WTC11 (cell line): ENCODE results near the gene OSBPL5. TPM values are rescaled to one million over a fixed set of nuclear protein-coding genes. Genes with fewer than 3 reads are reported as not detected.

Experiments used
- ATAC-seq: fragments of 200-7000 bp; cut with Tn5 transposase; 2 replicates; pipeline ENCODE4 v1.10.0; 2021; ENCODE audit warnings: mild to moderate bottlenecking, moderate library complexity
- CTCF ChIA-PET: fragments of 300-600 bp; sonication (Branson Sonifier 250); formaldehyde crosslinking; loops from one replicate; lab custom pipeline; 2021; ENCODE audit warnings: antibody characterized with exemption; lab: Charles Lee
- POLR2A ChIA-PET: fragments of 350-600 bp; sonication (Branson Sonifier 250); formaldehyde crosslinking; loops from one replicate; lab custom pipeline; 2021; ENCODE audit warnings: antibody characterized with exemption; lab: Charles Lee
- DNase-seq: peaks from one replicate; pipeline ENCODE4 v3.0.0; 2021; ENCODE audit warnings: low spot score
- H3K27ac Mint-ChIP-seq: 2 replicates; pipeline ENCODE4 v1.8.0; 2021; ENCODE audit warnings: mixed read lengths
- H3K27me3 Mint-ChIP-seq: 2 replicates; pipeline ENCODE4 v1.8.0; 2021; ENCODE audit warnings: low read depth, mild to moderate bottlenecking, moderate library complexity, mixed read lengths
- H3K36me3 Mint-ChIP-seq: 2 replicates; pipeline ENCODE4 v1.8.0; 2021; ENCODE audit warnings: mixed read lengths
- H3K4me1 Mint-ChIP-seq: 2 replicates; pipeline ENCODE4 v1.8.0; 2022; ENCODE audit warnings: mixed read lengths
- H3K4me3 Mint-ChIP-seq: 2 replicates; pipeline ENCODE4 v1.8.0; 2021; ENCODE audit warnings: mild to moderate bottlenecking, moderate library complexity, mixed read lengths
- H3K9me3 Mint-ChIP-seq: 2 replicates; pipeline ENCODE4 v1.8.0; 2021; ENCODE audit warnings: mixed read lengths
- AR ChIP-seq: fragments of 250-450 bp; sonication (Bioruptor Pico); IDR thresholded peaks from 2 replicates; pipeline ENCODE4 v1.9.0; 2021; ENCODE audit warnings: mild to moderate bottlenecking
- CBFB ChIP-seq: sonication (generic); formaldehyde crosslinking; IDR thresholded peaks from 2 replicates; pipeline ENCODE4 v1.8.1; 2022; ENCODE audit warnings: mild to moderate bottlenecking, low read depth, missing genetic modification reagents
- CREB1 ChIP-seq: sonication (generic); formaldehyde crosslinking; IDR thresholded peaks from 2 replicates; pipeline ENCODE4 v1.8.0; 2023; ENCODE audit warnings: mild to moderate bottlenecking, missing genetic modification reagents
- EMX1 ChIP-seq: fragments of 250-450 bp; sonication (Bioruptor Pico); IDR thresholded peaks from 2 replicates; pipeline ENCODE4 v1.8.0; 2021; ENCODE audit warnings: mild to moderate bottlenecking
- ESRRA ChIP-seq: sonication (generic); formaldehyde crosslinking; IDR thresholded peaks from 2 replicates; pipeline ENCODE4 v1.8.1; 2022; ENCODE audit warnings: mild to moderate bottlenecking, missing genetic modification reagents, borderline replicate concordance
- FOXP1 ChIP-seq: sonication (generic); formaldehyde crosslinking; IDR thresholded peaks from 2 replicates; pipeline ENCODE4 v1.8.0; 2022; ENCODE audit warnings: missing genetic modification reagents, mild to moderate bottlenecking, moderate library complexity, borderline replicate concordance
- MYBL2 ChIP-seq: sonication (generic); formaldehyde crosslinking; IDR thresholded peaks from 2 replicates; pipeline ENCODE4 v1.8.1; 2023; ENCODE audit warnings: mild to moderate bottlenecking, moderate library complexity, missing genetic modification reagents
- NR1H2 ChIP-seq: sonication (generic); formaldehyde crosslinking; IDR thresholded peaks from 2 replicates; pipeline ENCODE4 v1.9.0; 2021; ENCODE audit warnings: mild to moderate bottlenecking, moderate library complexity, missing genetic modification reagents
- NR3C1 ChIP-seq: sonication (generic); formaldehyde crosslinking; conservative IDR thresholded peaks from 2 replicates; pipeline ENCODE4 v1.8.1; 2023; ENCODE audit warnings: low read depth, mild to moderate bottlenecking, missing genetic modification reagents
- OVOL2 ChIP-seq: fragments of 250-450 bp; sonication (Bioruptor Pico); IDR thresholded peaks from 2 replicates; pipeline ENCODE4 v1.9.0; 2021; ENCODE audit warnings: mild to moderate bottlenecking, borderline replicate concordance
- ZNF263 ChIP-seq: sonication (generic); formaldehyde crosslinking; IDR thresholded peaks from 2 replicates; pipeline ENCODE4 v1.8.1; 2022; ENCODE audit warnings: low read depth, mild to moderate bottlenecking, moderate library complexity, missing genetic modification reagents
- ZNF317 ChIP-seq: sonication (generic); formaldehyde crosslinking; IDR thresholded peaks from 2 replicates; pipeline ENCODE4 v1.8.1; 2023; ENCODE audit warnings: low read depth, mild to moderate bottlenecking, moderate library complexity, missing genetic modification reagents, borderline replicate concordance
- ZNF423 ChIP-seq: fragments of 250-450 bp; sonication (Bioruptor Pico); IDR thresholded peaks from 2 replicates; pipeline ENCODE4 v2.1.2; 2022; ENCODE audit warnings: mild to moderate bottlenecking, moderate library complexity
- ZNF425 ChIP-seq: fragments of 250-450 bp; sonication (Bioruptor Pico); conservative IDR thresholded peaks from 2 replicates; pipeline ENCODE4 v1.9.0; 2021; ENCODE audit warnings: mild to moderate bottlenecking
- total RNA-seq: library from RNA; stranded (reverse); gene quantifications from 3 replicates; pipeline ENCODE4 v1.2.3, GENCODE V29; 2021
- TF ChIP-seq, protein P1 (sequence below): sonication (generic); formaldehyde crosslinking; IDR thresholded peaks from 2 replicates; pipeline ENCODE4 v1.8.1; 2023; ENCODE audit warnings: mild to moderate bottlenecking, missing genetic modification reagents, moderate library complexity
- TF ChIP-seq, protein P2 (sequence below): sonication (generic); formaldehyde crosslinking; IDR thresholded peaks from 2 replicates; pipeline ENCODE4 v1.8.0; 2022; ENCODE audit warnings: mild to moderate bottlenecking, missing genetic modification reagents
- TF ChIP-seq, protein P3 (sequence below): fragments of 250-450 bp; sonication (Bioruptor Pico); IDR thresholded peaks from 2 replicates; pipeline ENCODE4 v1.9.0; 2021; ENCODE audit warnings: mild to moderate bottlenecking
- TF ChIP-seq, protein P4 (sequence below): fragments of 200-600 bp; IDR thresholded peaks from 2 replicates; pipeline ENCODE4 v1.8.0; 2022; ENCODE audit warnings: antibody characterized with exemption
- TF ChIP-seq, protein P5 (sequence below): sonication (generic); formaldehyde crosslinking; IDR thresholded peaks from 2 replicates; pipeline ENCODE4 v1.8.0; 2022; ENCODE audit warnings: mild to moderate bottlenecking, missing genetic modification reagents
- TF ChIP-seq, protein P6 (sequence below): sonication (generic); formaldehyde crosslinking; IDR thresholded peaks from 2 replicates; pipeline ENCODE4 v1.8.1; 2023; ENCODE audit warnings: mild to moderate bottlenecking, missing genetic modification reagents
- TF ChIP-seq, protein P7 (sequence below): sonication (generic); formaldehyde crosslinking; IDR thresholded peaks from 2 replicates; pipeline ENCODE4 v1.8.0; 2023; ENCODE audit warnings: mild to moderate bottlenecking, missing genetic modification reagents

The OSBPL5 gene
- total RNA-seq, 1 experiment from 2014 or later = 17.7 TPM

DNA sequence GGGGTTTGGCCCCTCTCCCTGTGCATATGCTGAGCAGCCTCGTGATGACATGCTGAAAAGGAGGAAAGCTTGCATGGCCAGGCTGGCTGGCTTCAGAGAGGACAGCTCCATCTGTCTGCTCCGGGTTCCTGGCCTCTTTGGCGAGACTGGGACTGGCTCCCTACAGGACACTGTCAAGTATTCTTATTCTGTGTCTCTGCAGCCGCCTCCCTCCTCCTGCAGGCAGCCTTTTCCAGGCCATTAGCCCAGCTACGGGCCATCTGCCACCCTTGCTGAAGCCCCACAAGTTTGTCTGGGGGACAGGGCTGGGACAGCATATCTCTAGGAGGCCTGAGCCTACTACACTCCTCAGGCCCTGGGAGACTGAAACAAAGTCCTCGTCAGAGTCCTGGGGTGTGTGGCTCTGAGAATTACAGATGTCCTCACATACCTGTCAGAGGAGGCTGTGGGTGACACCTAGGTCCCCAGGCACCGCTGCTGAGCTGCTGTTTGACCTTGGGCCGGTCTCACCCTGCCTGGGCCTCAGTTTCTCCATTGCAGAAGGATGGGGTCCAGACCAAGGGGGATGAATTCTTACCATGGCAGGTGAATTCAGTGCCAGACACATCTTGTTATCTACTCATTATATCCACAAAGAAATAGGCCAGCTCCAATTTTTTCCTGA is 42.5 kb upstream of the OSBPL5 start:
- CTCF ChIA-PET = interaction anchor here (1.4 kb wide), 1 partner anchor 43 kb away, joined by 3 read pairs; the partner anchor contains the start of gene OSBPL5
- POLR2A ChIA-PET = no interaction called here
- H3K27me3 Mint-ChIP-seq = peaks cover 30% of the 10 kb centered on the region
- H3K4me3 Mint-ChIP-seq = no peak overlapping the region
- H3K9me3 Mint-ChIP-seq = peaks cover 6% of the 10 kb centered on the region
- ATAC-seq = no peak
- H3K27ac Mint-ChIP-seq = no peak overlapping the region
- TF ChIP-seq, protein P1, sequence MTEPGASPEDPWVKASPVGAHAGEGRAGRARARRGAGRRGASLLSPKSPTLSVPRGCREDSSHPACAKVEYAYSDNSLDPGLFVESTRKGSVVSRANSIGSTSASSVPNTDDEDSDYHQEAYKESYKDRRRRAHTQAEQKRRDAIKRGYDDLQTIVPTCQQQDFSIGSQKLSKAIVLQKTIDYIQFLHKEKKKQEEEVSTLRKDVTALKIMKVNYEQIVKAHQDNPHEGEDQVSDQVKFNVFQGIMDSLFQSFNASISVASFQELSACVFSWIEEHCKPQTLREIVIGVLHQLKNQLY (CRISPR knock-in tag) = no peak
- TF ChIP-seq CBFB (CRISPR knock-in tag) = no peak
- TF ChIP-seq, protein P2, sequence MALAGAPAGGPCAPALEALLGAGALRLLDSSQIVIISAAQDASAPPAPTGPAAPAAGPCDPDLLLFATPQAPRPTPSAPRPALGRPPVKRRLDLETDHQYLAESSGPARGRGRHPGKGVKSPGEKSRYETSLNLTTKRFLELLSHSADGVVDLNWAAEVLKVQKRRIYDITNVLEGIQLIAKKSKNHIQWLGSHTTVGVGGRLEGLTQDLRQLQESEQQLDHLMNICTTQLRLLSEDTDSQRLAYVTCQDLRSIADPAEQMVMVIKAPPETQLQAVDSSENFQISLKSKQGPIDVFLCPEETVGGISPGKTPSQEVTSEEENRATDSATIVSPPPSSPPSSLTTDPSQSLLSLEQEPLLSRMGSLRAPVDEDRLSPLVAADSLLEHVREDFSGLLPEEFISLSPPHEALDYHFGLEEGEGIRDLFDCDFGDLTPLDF (CRISPR knock-in tag) = no peak
- TF ChIP-seq MYBL2 (CRISPR knock-in tag) = no peak
- H3K4me1 Mint-ChIP-seq = peaks cover 7% of the 10 kb centered on the region
- DNase-seq = no peak
- H3K36me3 Mint-ChIP-seq = no peaks in the 10 kb centered on the region; the same call in 1 of the 2 replicates

- peaks cover 6% of the 10 kb centered on the region for H3K9me3 Mint-ChIP-seq
- peaks cover 38% of the 10 kb centered on the region for H3K27me3 Mint-ChIP-seq
- DNase-seq (no peak), ATAC-seq (no peak)
- H3K4me1 Mint-ChIP-seq = peaks cover 10% of the 10 kb centered on the region
- H3K36me3 Mint-ChIP-seq = no peaks in the 10 kb centered on the region; the same call in 1 of the 2 replicates
- H3K4me3 Mint-ChIP-seq = no peak overlapping the region
- CTCF ChIA-PET = interaction anchor here (1.4 kb wide), 1 partner anchor 42 kb away, joined by 3 read pairs; the partner anchor contains the start of gene OSBPL5
- POLR2A ChIA-PET = no interaction called here
- no peak overlapping the region for H3K27ac Mint-ChIP-seq
- TF ChIP-seq, protein P3, sequence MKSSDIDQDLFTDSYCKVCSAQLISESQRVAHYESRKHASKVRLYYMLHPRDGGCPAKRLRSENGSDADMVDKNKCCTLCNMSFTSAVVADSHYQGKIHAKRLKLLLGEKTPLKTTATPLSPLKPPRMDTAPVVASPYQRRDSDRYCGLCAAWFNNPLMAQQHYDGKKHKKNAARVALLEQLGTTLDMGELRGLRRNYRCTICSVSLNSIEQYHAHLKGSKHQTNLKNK (CRISPR knock-in tag) = no peak
- TF ChIP-seq ZNF425 (no peak), CREB1 (no peak), ZNF423 (CRISPR knock-in tag) (no peak), FOXP1 (CRISPR knock-in tag) (no peak), NR1H2 (CRISPR knock-in tag) (no peak), ESRRA (CRISPR knock-in tag) (no peak), AR (CRISPR knock-in tag) (no peak), EMX1 (no peak), ZNF263 (CRISPR knock-in tag) (no peak), OVOL2 (no peak), NR3C1 (CRISPR knock-in tag) (no peak), ZNF317 (CRISPR knock-in tag) (no peak)
- TF ChIP-seq, protein P4, sequence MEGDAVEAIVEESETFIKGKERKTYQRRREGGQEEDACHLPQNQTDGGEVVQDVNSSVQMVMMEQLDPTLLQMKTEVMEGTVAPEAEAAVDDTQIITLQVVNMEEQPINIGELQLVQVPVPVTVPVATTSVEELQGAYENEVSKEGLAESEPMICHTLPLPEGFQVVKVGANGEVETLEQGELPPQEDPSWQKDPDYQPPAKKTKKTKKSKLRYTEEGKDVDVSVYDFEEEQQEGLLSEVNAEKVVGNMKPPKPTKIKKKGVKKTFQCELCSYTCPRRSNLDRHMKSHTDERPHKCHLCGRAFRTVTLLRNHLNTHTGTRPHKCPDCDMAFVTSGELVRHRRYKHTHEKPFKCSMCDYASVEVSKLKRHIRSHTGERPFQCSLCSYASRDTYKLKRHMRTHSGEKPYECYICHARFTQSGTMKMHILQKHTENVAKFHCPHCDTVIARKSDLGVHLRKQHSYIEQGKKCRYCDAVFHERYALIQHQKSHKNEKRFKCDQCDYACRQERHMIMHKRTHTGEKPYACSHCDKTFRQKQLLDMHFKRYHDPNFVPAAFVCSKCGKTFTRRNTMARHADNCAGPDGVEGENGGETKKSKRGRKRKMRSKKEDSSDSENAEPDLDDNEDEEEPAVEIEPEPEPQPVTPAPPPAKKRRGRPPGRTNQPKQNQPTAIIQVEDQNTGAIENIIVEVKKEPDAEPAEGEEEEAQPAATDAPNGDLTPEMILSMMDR = no peak
- TF ChIP-seq, protein P5, sequence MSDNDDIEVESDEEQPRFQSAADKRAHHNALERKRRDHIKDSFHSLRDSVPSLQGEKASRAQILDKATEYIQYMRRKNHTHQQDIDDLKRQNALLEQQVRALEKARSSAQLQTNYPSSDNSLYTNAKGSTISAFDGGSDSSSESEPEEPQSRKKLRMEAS (CRISPR knock-in tag) = no peak
- TF ChIP-seq, protein P6, sequence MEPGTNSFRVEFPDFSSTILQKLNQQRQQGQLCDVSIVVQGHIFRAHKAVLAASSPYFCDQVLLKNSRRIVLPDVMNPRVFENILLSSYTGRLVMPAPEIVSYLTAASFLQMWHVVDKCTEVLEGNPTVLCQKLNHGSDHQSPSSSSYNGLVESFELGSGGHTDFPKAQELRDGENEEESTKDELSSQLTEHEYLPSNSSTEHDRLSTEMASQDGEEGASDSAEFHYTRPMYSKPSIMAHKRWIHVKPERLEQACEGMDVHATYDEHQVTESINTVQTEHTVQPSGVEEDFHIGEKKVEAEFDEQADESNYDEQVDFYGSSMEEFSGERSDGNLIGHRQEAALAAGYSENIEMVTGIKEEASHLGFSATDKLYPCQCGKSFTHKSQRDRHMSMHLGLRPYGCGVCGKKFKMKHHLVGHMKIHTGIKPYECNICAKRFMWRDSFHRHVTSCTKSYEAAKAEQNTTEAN (CRISPR knock-in tag) = no peak
- TF ChIP-seq, protein P7, sequence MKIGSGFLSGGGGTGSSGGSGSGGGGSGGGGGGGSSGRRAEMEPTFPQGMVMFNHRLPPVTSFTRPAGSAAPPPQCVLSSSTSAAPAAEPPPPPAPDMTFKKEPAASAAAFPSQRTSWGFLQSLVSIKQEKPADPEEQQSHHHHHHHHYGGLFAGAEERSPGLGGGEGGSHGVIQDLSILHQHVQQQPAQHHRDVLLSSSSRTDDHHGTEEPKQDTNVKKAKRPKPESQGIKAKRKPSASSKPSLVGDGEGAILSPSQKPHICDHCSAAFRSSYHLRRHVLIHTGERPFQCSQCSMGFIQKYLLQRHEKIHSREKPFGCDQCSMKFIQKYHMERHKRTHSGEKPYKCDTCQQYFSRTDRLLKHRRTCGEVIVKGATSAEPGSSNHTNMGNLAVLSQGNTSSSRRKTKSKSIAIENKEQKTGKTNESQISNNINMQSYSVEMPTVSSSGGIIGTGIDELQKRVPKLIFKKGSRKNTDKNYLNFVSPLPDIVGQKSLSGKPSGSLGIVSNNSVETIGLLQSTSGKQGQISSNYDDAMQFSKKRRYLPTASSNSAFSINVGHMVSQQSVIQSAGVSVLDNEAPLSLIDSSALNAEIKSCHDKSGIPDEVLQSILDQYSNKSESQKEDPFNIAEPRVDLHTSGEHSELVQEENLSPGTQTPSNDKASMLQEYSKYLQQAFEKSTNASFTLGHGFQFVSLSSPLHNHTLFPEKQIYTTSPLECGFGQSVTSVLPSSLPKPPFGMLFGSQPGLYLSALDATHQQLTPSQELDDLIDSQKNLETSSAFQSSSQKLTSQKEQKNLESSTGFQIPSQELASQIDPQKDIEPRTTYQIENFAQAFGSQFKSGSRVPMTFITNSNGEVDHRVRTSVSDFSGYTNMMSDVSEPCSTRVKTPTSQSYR = no peak
- TF ChIP-seq, all 79 proteins: peak for 0
These were observed 41.8 kb upstream of the OSBPL5 start for GRCh38 chr11:3206922-3207204.
